HepG2 (cell line): ENCODE measurements around the gene TRAF4. TPM values are rescaled to one million over a fixed set of nuclear protein-coding genes. Genes with fewer than 3 reads are reported as not detected.
A peak's percentile ranks its signal among the peaks of the same experiment; 100 is the strongest.

Source experiments
- ATAC-seq: fragments of 200-7000 bp; cut with Tn5 transposase; 3 replicates; pipeline ENCODE4 v1.9.1; 2020; ENCODE audit warnings: mild to moderate bottlenecking, moderate library complexity
- BruUV-seq: library from RNA; stranded (reverse); fragments of 400-500 nt; replicated peaks from 2 replicates; lab custom pipeline; 2021; lab: Mats Ljungman, UMichigan
- CTCF ChIA-PET: fragments of 300-600 bp; formaldehyde crosslinking; extraction: SDS; loops from one replicate; lab custom pipeline; 2021; ENCODE audit warnings: low total read pairs, inconsistent platforms, low intra/inter-chr PET ratio; lab: Yijun Ruan, JAX
- POLR2A ChIA-PET: fragments of 350-600 bp; sonication (Branson Sonifier 250); formaldehyde crosslinking; loops from one replicate; lab custom pipeline; 2020; ENCODE audit warnings: antibody characterized with exemption, inconsistent platforms; lab: Yijun Ruan, JAX
- DNase-seq: peaks from one replicate; pipeline ENCODE4 v3.0.0-alpha.2; 2015; ENCODE audit warnings: low spot score
- FAIRE-seq: peaks from 3 replicates; lab custom pipeline; 2011; peaks lifted over from hg19 to GRCh38; lab: Jason Lieb, UNC
- H2AFZ ChIP-seq: one replicate; pipeline ENCODE4 v1.6.1; 2011; ENCODE audit warnings: low read length, inconsistent platforms
- H3K27ac ChIP-seq: fragments of 300-600 bp; 3 replicates; pipeline ENCODE4 v1.8.0; 2011; ENCODE audit warnings: mixed run types, mild to moderate bottlenecking, mixed read lengths, low read length, inconsistent platforms; ENCODE audit not compliant: insufficient read depth; ENCODE audit errors: extremely low read length
- H3K27me3 ChIP-seq, 2 experiments: fragments of 200-600 bp in 1 of 2; 2 replicates in 1 of 2; 3 replicates in 1 of 2; pipeline versions ENCODE4 v1.6.0 to v1.8.0; 2011; ENCODE audit warnings: low read length in 2 of 2, mild to moderate bottlenecking in 2 of 2, moderate library complexity in 2 of 2, inconsistent platforms in 1 of 2; ENCODE audit not compliant: insufficient read depth in 2 of 2, control insufficient read depth in 1 of 2
- H3K36me3 ChIP-seq, 2 experiments: fragments of 200-600 bp in 1 of 2; replicated peaks in 1 of 2; 2 replicates in 1 of 2; 3 replicates in 1 of 2; pipeline versions ENCODE4 v1.5.1 to v1.8.0; 2011; ENCODE audit warnings: low read length in 2 of 2, inconsistent platforms in 1 of 2; ENCODE audit not compliant: insufficient read depth in 2 of 2, control insufficient read depth in 1 of 2
- H3K4me1 ChIP-seq: 2 replicates; pipeline ENCODE4 v1.5.1; 2012; ENCODE audit warnings: low read length, inconsistent platforms; ENCODE audit not compliant: insufficient read depth
- H3K4me2 ChIP-seq: 2 replicates; pipeline ENCODE4 v1.6.0; 2011; ENCODE audit warnings: low read depth, low read length, inconsistent platforms
- H3K4me3 ChIP-seq, 3 experiments: fragments of 200-600 bp in 1 of 3; sonication (generic), shearing (Covaris generic) in 1 of 3; replicated peaks in 1 of 3; 2 replicates each; pipeline ENCODE4 v1.5.1; 2011 to 2016; ENCODE audit warnings: low read length in 3 of 3, inconsistent platforms in 2 of 3, low read depth in 2 of 3, mild to moderate bottlenecking in 2 of 3, control low read depth in 1 of 3, mixed read lengths in 1 of 3; ENCODE audit not compliant: insufficient read depth in 1 of 3
- H3K79me2 ChIP-seq: one replicate; pipeline ENCODE4 v1.6.1; 2011; ENCODE audit warnings: low read length, inconsistent platforms; ENCODE audit not compliant: insufficient read depth
- H3K9ac ChIP-seq: 2 replicates; pipeline ENCODE4 v1.6.0; 2011; ENCODE audit warnings: mild to moderate bottlenecking, low read depth, low read length, inconsistent platforms; ENCODE audit not compliant: insufficient read depth
- H3K9me3 ChIP-seq: 2 replicates; pipeline ENCODE4 v1.5.1; 2012; ENCODE audit warnings: mild to moderate bottlenecking, low read length
- H4K20me1 ChIP-seq: 2 replicates; pipeline ENCODE4 v1.6.0; 2011; ENCODE audit warnings: inconsistent platforms, mild to moderate bottlenecking, low read length, moderate library complexity; ENCODE audit not compliant: insufficient read depth
- AGO2 ChIP-seq: fragments of 200-400 bp; formaldehyde crosslinking; optimal IDR thresholded peaks from 2 replicates; pipeline ENCODE3; 2017; ENCODE audit warnings: mild to moderate bottlenecking, low read depth, low read length, moderate library complexity
- HMG20A ChIP-seq: IDR thresholded peaks from 2 replicates; pipeline ENCODE4 v1.6.1; 2016; ENCODE audit warnings: borderline replicate concordance
- POLR2A ChIP-seq, 2 experiments: IDR thresholded peaks; 2 replicates each; pipeline ENCODE4 v1.6.1; 2011; ENCODE audit warnings: low read depth in 2 of 2, low read length in 2 of 2, mild to moderate bottlenecking in 1 of 2, moderate library complexity in 1 of 2; ENCODE audit not compliant: insufficient read depth in 1 of 2
- RBFOX2 ChIP-seq: fragments of 200-400 bp; formaldehyde crosslinking; IDR thresholded peaks from 2 replicates; pipeline ENCODE4 v1.6.1; 2017; ENCODE audit warnings: low read depth, mild to moderate bottlenecking, low read length
- ZBTB38 ChIP-seq: sonication (generic); formaldehyde crosslinking; IDR thresholded peaks from 2 replicates; pipeline ENCODE4 v1.5.1; 2020; ENCODE audit warnings: mild to moderate bottlenecking, missing genetic modification reagents
- ZNF207 ChIP-seq: fragments of 450-650 bp; IDR thresholded peaks from 2 replicates; pipeline ENCODE4 v1.6.1; 2016; ENCODE audit warnings: antibody characterized with exemption, borderline replicate concordance
- ZNF883 ChIP-seq: sonication (generic); formaldehyde crosslinking; IDR thresholded peaks from 2 replicates; pipeline ENCODE4 v1.5.1; 2020; ENCODE audit warnings: mild to moderate bottlenecking, missing genetic modification reagents; ENCODE audit errors: not compliant biosample characterization
- WGBS: methylation state at CpG from one replicate; pipeline ENCODE4 v1.1.6; 2017; ENCODE audit warnings: low lambda C conversion rate; 5-methylcytosine and 5-hydroxymethylcytosine counted together
- in situ Hi-C: cut with HindIII; loops from 2 replicates; pipeline ENCODE4 v1.10.0; 2017; ENCODE audit warnings: low pct_unique_long_range_greater_than_20kb; ENCODE audit not compliant: extremely low pct_ligation_motif_present
- intact Hi-C: fragments of 100-400 bp; cut with micrococcal nuclease; formaldehyde crosslinking; loops from one replicate; pipeline ENCODE4 v1.10.0; 2022; ENCODE audit not compliant: unreplicated experiment
- polyA plus RNA-seq, 8 experiments: library from polyadenylated mRNA; depleted of rRNA in 3 of 8; stranded (reverse) in 7 of 8; unstranded in 1 of 8; fragments of >200 nt; fragmentation: Illumina TruSeq in 4 of 8; extraction: Trizol in 4 of 8; gene quantifications; 2 replicates each; pipeline versions ENCODE4 v1.2.1 to v1.2.3, GENCODE V29; 2011 to 2016; ENCODE audit warnings: low read depth in 4 of 8, missing spikeins in 1 of 8, mixed read lengths in 1 of 8; ENCODE audit not compliant: insufficient read depth in 1 of 8
- total RNA-seq, 5 experiments: library from RNA; depleted of rRNA; stranded (reverse); fragments of >200 nt; fragmentation: Illumina TruSeq; extraction: Trizol; gene quantifications; 2 replicates each; pipeline ENCODE4 v1.2.3, GENCODE V29; 2016; ENCODE audit warnings: low read depth in 1 of 5

TRAF4 gene
- total and polyA plus RNA-seq, 2 of the 13 experiments (the other 11 are each of a cell fraction or from before 2014, with no cell fraction given): 86.0 to 89.9 TPM

DNA sequence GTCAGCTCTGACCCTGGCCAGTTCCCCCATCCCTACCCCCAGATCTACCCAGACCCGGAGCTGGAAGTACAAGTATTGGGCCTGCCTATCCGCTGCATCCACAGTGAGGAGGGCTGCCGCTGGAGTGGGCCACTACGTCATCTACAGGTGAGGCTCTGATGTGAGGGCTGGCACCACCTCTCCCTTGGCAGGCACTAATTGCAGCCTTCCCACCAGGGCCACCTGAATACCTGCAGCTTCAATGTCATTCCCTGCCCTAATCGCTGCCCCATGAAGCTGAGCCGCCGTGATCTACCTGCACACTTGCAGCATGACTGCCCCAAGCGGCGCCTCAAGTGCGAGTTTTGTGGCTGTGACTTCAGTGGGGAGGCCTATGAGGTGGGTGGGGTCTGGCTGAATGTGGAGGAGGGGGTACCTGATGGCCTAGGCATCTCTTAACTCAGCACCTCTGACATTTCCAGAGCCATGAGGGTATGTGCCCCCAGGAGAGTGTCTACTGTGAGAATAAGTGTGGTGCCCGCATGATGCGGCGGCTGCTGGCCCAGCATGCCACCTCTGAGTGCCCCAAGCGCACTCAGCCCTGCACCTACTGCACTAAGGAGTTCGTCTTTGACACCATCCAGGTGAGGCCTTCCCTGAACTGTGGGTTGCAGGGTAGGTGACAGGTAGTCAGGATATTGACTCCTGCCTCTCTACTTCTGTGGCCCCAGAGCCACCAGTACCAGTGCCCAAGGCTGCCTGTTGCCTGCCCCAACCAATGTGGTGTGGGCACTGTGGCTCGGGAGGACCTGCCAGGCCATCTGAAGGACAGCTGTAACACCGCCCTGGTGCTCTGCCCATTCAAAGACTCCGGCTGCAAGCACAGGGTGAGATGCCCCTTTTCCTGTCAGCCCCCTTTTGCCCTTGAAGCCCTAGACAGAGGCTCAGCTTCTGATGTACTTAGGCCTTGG, 4.3 kb downstream of the TRAF4 start (continued):
- TF ChIP-seq ZNF207: no peak

DNA sequence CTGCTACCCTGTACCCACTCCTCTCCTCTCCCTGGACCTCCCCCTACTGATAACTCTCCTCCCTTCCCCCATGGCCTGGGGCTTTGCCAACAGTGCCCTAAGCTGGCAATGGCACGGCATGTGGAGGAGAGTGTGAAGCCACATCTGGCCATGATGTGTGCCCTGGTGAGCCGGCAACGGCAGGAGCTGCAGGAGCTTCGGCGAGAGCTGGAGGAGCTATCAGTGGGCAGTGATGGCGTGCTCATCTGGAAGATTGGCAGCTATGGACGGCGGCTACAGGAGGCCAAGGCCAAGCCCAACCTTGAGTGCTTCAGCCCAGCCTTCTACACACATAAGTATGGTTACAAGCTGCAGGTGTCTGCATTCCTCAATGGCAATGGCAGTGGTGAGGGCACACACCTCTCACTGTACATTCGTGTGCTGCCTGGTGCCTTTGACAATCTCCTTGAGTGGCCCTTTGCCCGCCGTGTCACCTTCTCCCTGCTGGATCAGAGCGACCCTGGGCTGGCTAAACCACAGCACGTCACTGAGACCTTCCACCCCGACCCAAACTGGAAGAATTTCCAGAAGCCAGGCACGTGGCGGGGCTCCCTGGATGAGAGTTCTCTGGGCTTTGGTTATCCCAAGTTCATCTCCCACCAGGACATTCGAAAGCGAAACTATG, 5.2 kb downstream of the TRAF4 start:
- no peak for FAIRE-seq

More for the DNA sequence above, 5.2 kb downstream of the TRAF4 start:
- Histone ChIP-seq H3K36me3 (peaks cover 39 to 43% of the 10 kb centered on the region in 2 experiments), H3K4me2 (no peak overlapping the region), H4K20me1 (peaks cover 52% of the 10 kb centered on the region), H3K9ac (no peak overlapping the region), H3K4me3 (no peak overlapping the region), H3K9me3 (no peaks in the 10 kb centered on the region), H3K4me1 (peaks cover 51% of the 10 kb centered on the region), H3K79me2 (peaks cover 33% of the 10 kb centered on the region), H2AFZ (no peak overlapping the region), H3K27me3 (no peaks in the 10 kb centered on the region; a peak in 1 of 5 replicates), H3K27ac (no peak overlapping the region)
- ATAC-seq: no peak
- POLR2A ChIA-PET: interaction anchor here (1.2 to 12.3 kb wide), 3 partner anchors 21 to 103 kb away, joined by 4 to 590 read pairs (median 5); partner anchors contain the start of genes NEK8, RPL23A and TLCD1
- BruUV-seq: no TSS peak
- intact Hi-C loops: no loop called here
- no peak for DNase-seq
- TF ChIP-seq ZNF883: no peak
- no peak for TF ChIP-seq HMG20A (CRISPR knock-in tag)
- 0 out of 2 replicates have a peak, but pooled peaks have one; percentile 14 for TF ChIP-seq ZBTB38 (CRISPR knock-in tag)
- TF ChIP-seq POLR2A (IDR thresholded peaks at IDR 0.05; ENCODE audit: insufficient read depth in 1 of 2, low read depth in 2 of 2, low read length in 2 of 2): peak; percentile 18 to 35; a peak in 3 of 4 replicates
- TF ChIP-seq RBFOX2: peak; percentile 45
- TF ChIP-seq AGO2: peak; percentile 78
- in situ Hi-C loops: loop anchor here (25.0 kb wide), 1 partner anchor 363 kb away; no protein-coding TSS in a partner anchor
- CTCF ChIA-PET: interaction anchor here (1.5 to 4.1 kb wide), 2 partner anchors 22 to 154 kb away, joined by 4 to 142 read pairs; partner anchors contain the start of genes DHRS13, NEK8 and TLCD1
- WGBS: 96% methylated on average over 12 of the region's 18 CpGs
